DMS114 treated with DMSO at 0.1 percent for 48 hours (cell line): ENCODE data around the gene MIOX.
A peak's percentile ranks its signal among the peaks of the same experiment; 100 is the strongest.
"Not testable (repeated sequence)": the region's sequence is repeated elsewhere in the genome, so short reads cannot be mapped to it uniquely, and the experiment has no call there.

ENCODE experiments used
- DNase-seq: peaks from one replicate; lab custom pipeline; 2025; ENCODE audit not compliant: unreplicated experiment; lab: John Stamatoyannopoulos, UW

Gene MIOX

DNA sequence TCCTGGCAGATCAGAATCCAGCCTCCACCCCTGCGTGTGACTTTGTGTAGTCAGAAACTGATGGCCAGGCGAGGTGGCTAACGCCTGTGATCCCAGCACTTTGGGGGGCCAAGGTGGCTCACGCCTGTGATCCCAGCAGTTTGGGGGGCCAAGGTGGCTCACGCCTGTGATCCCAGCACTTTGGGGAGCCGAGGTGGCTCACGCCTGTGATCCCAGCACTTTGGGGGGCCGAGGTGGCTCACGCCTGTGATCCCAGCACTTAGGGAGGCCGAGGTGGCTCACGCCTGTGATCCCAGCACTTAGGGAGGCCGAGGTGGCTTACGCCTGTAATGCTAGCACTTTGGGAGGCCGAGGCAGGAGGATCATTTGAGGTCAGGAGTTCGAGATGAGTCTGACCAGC, 26.5 kb downstream of the MIOX start:
- DNase-seq: no peak

DNA sequence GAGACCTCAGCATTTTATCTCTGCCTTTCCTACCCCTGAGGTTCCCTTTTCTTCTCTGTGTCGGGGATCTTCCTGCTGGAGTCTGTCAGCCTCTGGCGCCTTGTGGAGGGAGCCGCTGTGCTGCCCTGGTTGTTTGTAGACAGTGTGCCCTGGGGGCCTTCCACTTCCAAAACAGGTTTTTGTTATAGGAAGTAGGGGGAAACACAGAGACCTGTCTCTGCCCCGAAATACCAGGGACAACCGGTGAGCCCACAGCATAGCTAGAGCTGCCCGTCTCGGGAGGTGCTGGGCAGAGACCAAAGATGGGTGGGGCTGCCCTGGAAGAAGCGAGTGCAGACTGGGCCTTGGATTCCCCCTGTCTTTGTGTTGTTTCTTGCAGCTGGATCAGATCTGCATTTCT, 29.4 kb downstream of the MIOX start:
- no peak for DNase-seq

DNA sequence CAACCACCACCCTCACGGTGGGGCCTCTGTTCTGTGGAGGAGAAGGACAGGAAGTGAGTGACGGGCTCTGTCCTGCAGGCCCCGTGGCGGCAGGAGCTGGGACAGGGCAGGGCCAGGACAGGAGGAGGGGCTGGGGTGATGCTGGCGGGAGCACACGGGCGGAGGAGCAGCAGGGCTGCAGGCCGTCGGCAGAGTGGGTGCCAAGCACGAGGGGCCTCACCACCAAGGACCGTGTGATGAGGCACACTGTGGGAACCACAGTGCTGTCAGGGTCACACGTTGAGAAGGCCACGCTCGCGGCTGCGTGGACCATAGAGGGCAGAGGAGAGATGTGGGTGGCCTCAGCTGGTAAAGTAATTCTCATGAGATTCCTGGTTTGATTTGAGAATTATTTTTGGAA, 30.2 kb downstream of the MIOX start:
- DNase-seq: no peak

DNA sequence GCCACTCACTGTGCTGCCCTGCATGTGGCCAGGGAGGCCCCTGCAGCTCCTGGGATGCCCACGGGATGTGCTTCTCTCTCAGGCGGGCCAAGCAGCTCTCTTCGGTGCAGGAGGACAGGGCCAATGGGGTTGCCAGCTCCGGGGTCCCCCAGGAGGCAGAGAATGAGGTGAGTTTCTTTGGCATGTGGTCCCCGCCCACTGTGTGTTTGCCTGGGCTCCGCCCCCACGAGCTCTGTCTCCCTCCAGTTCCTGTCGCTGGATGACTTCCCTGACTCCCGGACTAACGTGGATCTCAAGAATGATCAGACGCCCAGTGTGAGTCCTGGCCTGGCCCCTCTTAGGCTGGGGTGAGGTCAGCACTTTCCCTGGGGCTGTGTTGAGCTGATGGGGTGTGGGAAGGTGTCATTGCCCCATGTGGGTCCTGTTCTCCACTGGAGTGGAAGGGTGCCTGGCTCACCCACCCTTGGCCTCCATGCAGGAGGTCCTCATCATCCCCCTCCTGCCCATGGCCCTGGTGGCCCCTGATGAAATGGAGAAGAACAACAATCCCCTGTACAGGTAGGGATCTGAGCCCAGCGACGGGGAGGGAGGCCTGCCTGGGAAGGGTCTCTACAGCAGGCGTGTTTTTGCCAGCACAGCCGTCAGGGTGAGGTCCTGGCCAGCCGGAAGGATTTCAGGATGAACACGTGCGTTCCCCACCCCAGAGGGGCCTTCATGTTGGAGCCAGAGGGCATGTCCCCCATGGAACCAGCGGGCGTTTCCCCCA, 31.0 kb downstream of the MIOX start:
- no peak for DNase-seq

DNA sequence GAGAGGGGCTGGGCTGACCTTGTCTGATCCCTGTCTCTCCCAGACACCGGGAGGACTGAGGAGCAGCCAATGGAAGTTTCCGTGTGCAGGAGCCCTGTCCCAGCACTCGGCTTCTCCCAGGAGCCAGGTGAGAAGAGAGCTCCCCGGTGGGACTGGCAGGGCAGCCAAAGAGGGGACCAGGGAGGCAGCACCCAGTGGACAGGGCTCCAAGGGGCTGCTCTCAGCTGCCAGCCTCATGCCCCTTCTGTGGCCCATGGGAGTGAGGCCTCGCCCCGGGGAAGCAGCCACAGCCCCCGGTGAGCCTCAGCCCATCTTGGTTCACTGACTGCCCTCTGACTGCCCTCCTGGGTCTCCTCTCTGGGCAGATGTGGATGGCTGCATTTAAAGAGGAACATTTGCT, 31.9 kb downstream of the MIOX start:
- DNase-seq: no peak

DNA sequence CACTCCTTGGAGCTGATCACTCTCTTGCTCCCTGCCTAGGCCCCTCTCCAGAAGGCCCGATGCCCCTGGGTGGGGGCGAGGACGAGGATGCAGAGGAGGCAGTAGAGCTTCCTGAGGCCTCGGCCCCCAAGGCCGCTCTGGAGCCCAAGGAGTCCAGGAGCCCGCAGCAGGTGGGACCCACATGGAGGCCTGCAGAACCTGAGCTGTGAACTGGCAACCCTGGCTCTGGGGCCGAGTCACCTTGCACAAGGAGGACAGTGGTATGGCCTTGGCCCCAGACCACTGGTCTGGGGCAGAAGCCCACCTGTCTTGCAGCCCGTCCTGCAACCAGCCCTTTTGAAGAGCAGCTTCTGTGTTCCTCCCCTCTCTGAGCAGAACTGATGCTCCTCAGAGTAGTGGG, 32.5 kb downstream of the MIOX start:
- no peak for DNase-seq

DNA sequence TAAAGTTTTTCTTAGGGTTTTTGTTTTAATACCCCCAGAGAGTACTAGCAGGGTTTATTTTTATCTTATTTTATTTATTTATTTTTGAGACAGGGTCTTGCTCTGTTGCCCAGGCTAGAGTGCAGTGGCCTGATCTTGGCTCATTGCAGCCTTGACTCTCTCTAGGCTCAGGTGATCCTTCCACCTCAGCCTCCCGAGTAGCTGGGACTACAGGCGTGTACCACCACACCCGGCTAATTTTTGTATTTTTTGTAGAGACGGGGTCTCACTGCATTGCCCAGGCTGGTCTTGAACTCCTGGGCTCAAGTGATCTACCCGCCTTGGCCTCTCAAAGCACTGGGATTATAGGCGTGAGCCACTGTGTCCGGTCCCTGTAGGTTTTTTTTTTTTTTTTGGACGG, 33.5 kb downstream of the MIOX start:
- DNase-seq: not testable (repeated sequence)

DNA sequence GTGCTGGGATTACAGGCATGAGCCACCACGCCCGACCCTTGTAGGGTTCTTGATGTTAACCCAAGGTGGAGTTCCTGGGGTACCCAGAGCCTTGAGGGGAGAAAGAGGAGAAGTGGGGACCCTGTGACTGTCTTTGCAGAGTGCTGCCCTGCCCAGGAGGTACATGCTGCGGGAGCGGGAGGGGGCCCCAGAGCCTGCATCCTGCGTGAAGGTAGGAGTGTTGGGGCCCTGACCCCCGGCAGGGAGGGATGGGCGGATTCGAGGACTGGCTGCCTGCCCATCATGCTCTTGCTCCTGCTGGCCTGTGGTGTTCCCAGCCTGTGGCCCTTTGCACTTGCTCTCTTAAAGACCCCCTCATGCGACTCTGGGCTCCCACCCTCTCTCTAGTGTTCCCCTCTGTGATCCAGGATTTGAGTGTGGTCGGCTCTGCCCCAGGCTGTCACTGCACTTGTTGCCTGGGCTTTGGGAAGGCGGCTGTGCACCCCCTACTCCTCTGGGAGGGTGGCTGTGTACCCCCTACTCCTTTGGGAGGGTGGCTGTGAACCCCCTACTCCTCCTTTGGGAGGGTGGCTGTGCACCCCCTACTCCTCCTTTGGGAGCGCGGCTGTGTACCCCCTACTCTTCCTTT, 34.3 kb downstream of the MIOX start:
- DNase-seq: no peak

GRCh38 chr22:50521710-50522109, 35.1 kb downstream of the MIOX start:
- no peak for DNase-seq

DNA sequence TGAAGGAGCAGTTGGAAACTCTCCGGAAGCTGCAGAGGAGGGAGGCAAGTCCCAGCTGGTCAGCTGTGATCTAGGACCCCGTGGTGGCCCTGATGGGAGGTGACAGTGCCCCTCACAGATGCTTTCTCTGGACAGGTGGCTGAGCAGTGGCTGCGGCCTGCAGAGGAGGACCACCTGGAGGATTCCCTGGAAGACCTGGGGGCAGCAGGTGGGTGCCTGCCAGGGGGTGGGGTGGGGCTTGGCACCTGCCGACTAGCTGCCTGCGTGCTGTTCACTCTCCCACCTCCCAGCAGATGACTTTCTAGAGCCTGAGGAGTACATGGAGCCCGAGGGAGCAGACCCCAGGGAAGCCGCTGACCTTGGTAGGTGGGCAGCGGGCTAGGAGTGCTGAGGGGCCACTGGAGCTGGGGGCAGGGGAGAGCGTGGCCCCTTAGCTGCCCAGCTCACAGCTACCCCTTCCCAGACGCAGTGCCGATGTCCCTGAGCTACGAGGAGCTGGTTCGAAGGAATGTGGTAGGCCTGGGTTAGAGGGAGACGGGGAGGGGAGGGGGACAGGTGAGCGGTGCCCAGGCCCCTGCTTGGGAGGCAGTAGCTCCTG, 35.6 kb downstream of the MIOX start:
- DNase-seq: no peak

GRCh38 chr22:50522806-50523438, 36.3 kb downstream of the MIOX start:
- no peak for DNase-seq

GRCh38 chr22:50523458-50523805, 36.8 kb downstream of the MIOX start:
- no peak for DNase-seq

DNA sequence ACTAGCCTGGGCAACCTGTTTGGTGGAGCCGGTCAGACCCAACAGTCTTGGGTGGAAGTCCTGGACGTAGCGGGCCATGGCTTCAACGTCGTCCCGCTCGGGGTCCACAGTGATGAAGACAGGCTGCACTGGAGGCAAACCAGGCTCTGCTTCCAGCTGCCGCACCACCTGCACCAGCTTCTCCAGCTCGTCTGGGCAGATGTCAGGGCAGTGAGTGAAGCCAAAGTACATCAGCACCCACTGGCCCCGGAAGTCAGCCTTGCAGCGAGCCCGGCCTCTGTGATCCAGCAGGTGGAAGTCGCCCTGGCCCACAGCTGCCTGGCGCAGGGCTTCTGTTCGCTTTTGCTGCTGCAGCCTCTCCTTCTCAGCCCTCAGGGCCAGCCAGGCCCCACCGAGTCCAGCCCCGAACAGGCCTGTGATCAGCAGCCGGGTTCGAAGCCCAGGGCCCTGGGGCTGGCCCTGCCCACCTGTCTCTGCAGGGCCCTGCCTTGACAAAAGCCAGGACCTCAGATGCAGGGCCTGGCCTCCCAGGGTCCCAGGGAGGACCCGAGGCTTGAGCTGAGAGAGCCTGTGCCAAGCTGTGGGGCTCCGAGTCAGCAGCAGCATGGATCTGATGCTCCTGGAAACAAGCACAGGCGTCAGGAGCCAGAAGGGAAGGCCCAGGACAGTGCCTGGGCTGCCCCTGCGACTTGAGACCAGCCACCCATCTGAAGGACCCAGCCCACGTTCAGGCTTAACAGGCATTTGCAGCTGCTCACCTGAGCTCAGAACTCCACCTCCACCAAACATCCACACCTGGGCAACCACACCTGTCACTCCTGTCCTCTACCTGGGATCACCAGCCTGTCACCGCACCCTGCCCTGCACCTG, 37.4 kb downstream of the MIOX start:
- no peak for DNase-seq

DNA sequence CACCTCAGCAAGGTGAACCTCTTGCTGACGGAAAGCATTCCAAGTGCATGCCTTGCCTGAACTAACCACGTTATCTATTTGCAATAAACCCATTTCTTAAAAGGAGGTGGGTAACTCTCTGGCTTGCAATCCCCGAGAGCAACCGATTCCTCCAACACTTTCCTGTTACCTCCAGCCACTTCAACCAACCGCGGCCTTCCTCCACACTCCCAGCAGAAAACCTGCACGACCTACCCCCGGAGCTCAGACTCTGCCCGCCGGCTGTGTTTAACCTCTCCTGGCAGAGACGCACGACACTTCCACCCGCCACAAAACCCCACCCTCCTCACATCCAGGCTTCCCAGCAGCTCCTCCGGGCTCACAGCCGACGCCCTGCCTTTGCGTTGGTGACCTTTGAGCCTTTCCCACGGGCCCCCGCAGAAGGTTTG, 38.0 kb downstream of the MIOX start:
- no peak for DNase-seq

- DNase-seq: peak; percentile 88
These were observed 38.6 kb downstream of the MIOX start, which contains the start of gene SCO2 for GRCh38 chr22:50525104-50525857. Gene SCO2 (minus strand): TSS chr22:50525598. CDS start chr22:50524411, 1,187 bp downstream.

- DNase-seq: no peak
These were observed 39.1 kb downstream of the MIOX start for GRCh38 chr22:50525858-50526107.

DNA sequence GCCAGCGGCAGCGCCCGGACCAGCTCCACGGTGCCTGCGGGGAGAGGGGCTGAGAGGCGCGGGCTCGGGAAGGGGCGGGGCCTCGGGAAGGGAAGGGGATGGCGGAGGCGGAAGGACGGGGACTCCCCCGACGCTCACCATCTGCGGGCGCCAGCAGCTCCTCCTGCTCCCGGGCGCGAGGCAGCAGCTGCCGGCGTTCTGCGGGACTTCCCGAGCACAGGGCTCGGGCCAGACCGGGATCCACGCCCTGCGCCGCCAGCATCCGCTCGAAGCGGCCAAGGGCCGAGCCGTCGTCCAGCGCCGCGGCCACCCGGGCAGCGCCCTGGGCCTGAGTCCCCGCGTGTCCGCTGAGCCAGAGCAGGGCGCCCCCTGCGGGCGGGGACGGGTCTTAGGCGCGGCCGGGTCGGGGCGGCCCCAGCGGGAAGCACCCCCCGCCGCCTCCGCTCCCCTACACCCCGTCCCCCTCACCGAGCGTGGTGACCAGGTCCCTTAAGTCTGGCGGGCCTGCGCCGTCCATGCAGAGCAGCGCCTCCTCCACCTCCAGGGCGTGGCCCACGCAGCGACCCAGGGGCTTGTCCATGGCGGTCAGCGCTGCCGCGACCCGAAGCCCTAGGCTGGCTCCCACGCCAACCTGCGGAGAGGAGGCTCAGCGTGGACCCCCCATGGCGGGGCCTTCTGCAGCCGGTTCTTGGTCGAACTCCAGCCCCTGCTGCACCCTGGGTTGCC, 39.6 kb downstream of the MIOX start:
- DNase-seq: peak; percentile 40

DNA sequence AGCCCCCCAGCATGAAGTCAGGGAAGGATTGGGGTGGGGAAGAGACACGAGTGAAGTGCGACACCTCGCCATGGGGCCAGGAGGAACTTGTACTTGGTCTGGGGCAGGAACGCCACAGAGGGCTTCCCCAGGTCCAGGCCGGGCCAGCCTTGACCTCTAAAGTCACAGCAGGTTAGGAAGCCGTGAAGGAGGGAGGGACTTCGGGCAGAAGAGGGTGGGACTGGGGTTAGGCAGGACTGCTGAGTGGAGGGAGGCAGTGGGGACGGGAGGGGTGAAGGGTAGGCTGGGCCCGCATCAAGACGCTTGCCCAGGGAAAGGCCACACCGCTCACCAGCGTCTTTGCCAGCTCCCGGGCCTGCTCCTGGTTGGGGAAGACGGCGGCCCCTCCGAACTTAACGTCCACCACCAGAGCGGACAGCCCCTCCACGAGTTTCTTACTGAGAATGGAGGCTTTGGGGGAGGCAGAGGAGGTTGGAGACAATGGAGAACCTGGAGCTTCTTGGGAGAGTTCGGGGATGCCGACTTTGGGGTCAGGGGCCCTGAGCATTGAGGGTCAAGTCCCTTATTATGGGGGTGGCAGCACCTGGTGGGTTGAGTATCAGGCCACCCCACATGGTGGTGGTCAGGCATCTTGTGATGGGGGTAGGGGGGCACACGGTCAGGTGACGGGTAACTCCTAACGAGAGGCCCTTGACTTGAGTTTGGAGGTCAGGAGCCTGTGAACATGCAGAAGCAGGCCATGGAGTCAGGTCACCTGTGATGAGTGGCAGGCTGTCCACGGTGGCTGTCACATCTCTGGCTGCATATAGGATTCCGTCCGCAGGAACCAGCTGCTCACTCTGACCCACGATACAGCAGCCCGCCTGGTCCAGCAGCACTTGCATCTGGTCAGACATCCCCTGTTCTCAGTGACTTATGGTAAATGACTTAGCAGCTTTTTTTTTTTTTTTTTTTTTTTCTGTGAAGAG, 40.5 kb downstream of the MIOX start:
- DNase-seq: peak; percentile 52
